Stimulated activated CD4-positive, alpha-beta T cell treated with anti-CD3 and anti-CD28 coated beads, Interleukin-12 subunit alpha, Interleukin-12 subunit beta, amount 100 ng/mL, for 24 hours (primary cell): ENCODE measurements around the gene FBN1.

Experiments
- DNase-seq, 2 experiments: peaks; one replicate each; pipeline ENCODE4 v3.0.0-alpha.2; 2020; ENCODE audit warnings: low read depth in 2 of 2

Gene FBN1

DNA sequence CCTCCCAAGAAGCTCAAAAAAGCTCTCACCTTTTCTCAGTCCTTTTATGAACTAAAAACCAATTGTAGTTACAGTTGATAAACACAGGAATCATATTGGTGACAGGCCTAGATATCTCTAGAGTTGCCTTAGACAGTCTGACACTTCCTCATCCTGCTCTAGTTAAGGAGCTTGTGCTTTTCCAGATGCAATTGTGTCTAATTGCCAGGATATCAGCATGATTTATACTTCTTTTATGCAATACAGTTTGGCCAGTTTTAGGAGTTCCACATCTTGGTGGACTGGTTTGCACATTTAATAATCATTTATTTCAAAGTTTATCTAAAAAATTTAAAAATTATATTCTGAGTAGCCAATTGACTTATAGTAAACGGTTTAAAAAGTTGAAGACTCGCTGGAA is 218.6 kb downstream of the FBN1 start:
- DNase-seq, result no peak

DNA sequence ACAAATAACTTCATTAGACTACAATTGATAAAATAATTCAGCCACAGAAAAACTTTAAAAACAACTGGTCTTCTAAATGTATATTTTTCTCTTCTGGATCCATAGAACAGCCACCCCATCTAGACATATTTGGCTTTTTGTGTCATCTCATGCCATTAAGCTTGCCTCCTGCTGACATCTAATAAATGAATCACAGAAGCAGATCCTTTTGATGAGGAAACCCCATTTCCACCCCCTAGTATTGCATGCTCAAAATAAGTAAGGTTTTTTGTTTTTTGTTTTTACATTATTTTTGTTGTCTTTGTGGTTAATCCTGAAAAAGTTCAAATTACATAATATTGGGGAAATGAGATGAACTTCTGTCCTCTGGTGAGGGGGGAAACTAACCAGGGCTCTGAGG is 219.5 kb downstream of the FBN1 start:
- DNase-seq, result no peak

DNA sequence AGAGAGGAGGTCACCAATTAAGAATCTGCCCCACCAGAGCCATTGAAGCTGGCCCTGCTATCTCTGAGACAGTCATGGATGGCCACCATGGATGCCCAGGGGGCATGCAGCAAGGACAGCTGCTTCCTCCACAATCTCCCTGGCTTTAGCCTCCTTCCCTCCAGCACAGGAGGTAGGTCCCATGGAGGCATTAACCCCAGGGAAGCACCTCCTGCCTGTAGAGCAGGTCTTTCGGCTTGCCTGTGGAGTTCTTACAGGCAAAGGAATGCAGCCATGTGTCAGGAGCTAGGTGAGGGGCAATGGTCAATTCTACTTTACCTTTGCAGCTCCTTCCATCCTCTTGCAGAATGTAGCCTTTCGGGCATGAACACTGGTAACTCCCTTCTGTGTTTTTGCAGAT is 220.5 kb downstream of the FBN1 start:
- no peak for DNase-seq

DNA sequence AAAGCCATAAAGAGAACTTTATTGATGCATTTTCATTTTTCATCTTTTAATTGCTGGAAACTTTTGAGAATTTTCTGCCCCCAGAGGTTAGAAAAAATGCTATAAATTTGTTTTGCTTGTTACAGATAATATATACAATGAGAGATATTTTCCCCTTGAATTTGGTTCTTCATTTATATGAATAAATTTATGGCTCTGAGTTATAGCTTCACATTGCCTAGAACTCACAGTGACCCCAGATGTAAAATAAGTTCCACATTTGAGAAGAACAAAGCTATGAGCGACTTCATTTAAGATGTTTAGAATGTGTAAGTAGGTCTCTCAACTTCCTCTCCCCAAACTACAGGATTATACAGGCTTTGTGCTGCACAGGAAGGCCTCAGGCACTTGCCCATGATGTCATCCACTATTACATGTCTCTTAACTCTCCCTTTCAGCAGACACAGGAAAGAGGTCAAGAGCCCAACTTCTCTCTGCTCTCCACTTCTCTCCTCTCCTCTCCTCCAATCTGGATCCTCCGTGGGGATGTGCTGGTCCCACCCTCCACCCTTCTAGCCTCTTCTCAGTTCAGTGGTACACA is 221.5 kb downstream of the FBN1 start:
- DNase-seq, result no peak

DNA sequence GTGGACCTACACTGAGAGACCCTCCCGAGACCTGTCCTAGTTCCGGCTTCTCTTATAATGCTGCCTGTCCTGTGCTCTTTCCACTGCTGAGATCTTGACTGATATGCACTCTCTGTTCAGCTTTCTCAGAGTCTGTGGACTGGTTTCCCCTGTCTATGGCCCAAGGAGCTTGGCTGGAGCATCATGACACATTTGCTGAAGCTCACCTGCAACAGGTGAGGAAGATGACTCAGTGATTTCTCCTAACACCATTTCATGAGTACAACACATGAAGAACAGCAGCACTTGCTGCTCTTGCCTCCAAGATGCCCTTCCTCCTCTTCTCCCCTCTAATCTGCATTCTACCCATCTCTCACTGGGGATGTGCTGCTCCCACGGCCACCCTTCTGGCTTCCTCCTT is 222.2 kb downstream of the FBN1 start:
- no peak for DNase-seq

DNA sequence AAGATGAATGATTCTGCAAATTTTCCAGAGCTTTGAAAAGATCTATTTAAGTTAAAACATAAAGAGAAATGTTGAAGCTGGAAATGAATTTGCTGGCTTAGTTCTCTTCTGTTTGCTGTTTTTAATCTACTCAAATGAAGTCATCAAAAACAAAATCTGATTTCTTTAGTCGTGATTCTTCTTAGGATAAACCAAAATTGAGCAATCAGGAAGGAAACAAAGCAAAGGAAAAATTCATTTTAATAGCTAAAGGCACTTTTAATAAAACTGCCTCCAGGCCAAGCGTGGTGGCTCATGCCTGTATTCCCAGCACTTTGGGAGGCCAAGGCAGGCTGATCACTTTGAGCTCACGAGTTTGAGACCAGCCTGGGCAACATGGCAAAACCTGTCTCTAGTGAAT is 223.1 kb downstream of the FBN1 start:
- DNase-seq, result no peak

DNA sequence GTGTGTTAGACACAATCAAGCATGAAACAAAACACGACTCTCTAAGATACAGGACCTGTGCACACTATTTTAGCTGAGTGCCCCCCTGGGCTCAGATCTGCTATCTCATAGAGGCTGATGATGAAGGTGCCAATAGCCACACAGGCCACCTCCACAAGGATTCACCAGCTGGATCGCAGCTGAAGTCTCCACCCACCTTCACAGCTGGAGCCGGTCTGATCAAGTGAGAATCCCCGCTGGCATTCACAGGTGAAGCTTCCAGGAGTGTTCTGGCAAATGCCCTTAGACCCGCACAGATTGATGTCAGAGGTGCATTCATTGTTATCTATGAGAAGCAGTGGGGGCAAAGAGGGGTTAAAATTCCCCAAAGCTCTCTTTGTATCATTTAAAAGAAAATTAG is 224.1 kb downstream of the FBN1 start:
- no peak for DNase-seq

DNA sequence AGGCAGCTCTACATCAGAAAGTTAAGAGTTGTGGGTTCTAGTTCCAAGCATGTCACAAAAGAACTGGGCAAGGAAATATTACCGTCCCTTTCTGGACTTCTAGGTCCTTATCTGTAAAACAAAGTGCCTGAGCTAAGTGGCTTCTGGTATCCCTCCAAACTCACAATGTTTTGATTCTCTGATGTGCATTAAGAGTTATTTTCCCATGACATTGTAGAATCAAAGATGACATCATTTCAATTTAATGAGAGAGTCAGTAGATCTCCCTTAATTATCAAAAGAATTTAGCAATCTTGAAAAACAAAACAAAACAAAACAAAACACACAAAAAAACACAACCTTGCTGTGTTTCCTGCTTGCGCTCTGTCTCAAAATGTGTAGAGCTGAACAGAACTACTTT is 225.6 kb downstream of the FBN1 start:
- no peak for DNase-seq

DNA sequence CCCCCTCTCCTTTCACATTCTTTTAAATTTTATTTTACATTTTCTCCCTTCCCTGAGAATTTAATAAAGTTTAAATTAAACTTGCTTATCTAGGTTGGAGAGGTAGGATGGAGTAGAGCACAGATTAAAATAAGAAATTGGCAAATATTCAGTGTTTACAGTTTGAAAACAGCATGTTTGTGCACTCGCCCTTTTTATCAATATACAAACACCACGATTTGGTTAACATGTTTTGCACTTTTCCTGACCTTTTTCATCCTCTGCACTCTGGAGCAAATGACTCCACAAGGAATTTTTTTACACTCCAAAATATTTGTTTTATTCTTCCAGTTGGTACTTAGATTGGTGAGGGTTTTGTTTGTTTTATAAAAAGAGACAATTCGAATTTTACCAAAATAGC is 227.2 kb downstream of the FBN1 start:
- no peak for DNase-seq

DNA sequence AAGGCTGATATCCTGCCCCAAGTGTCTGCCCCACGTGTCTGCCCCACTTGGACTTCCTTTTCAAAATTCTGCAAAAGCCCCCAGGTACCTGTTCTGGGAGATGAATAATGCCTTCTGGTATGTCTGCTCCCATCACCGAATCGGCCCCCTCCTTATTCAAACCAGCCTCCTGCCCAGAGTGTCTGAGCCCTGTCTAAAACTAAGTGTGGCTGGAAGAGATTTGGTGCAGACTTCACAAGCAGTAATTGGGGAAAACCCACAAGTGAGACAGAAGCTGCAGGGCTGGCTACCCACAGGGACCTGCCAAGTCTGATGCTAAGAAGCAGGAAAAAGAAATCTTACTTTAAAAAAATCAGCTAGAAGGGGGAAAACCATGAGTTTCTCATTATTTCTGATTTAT is 229.2 kb downstream of the FBN1 start:
- no peak for DNase-seq

DNA sequence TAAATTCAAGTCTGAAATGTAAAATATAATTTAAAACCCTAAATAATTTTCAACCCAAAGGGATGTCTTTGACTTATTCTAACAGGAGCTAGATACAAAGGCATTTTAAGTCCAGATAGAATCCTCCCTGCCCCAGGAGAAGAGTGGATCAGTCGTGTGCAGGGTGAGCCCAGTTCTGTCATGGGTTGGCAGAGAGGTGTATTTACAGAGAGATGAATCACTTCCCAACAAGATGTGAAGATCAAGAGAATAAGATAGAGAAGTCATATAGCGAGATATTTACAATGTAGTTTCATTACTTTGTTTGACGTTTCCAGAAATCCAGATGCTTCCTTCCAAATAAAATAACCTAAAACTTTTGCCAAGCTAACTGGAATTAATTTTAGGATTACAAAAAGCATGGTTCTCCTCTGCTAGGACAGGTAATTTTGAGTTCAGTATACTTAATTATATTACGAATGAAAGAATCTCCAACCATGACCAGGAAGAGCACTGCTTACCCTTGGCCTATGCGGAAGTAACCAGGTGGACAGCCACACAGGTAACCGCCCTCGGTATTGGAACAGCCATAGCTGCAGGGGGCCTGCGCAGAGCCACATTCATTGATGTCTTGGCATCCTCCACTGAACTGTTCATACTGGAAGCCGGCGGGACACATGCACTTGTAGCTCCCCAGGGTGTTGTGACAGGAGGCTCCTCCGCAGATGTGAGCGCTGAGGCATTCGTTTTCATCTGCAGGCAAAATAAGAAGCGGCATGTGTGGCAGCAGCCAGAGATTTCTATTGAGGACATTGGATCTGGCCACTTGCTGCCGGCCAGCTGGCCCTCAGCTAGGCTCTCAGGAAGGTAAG is 230.2 kb downstream of the FBN1 start:
- no peak for DNase-seq

DNA sequence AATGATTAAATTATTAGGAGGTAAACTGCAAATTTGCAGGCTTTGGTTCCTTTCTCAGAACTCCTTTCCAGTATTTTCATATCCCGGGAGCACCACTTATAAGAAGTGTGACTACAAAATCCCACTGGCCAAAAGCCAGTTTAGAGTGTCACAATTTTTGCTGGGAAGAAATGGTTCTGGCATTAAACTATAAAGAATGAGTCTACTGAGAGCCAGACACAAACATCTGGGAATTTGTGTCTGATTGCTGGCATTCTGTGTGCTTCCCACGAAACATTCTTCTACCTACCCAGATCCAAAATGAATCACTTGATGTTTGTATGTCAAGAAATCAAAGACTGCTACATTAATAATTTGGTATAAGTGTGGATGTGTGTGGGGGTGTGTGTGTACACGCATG is 231.5 kb downstream of the FBN1 start:
- DNase-seq, result no peak

DNA sequence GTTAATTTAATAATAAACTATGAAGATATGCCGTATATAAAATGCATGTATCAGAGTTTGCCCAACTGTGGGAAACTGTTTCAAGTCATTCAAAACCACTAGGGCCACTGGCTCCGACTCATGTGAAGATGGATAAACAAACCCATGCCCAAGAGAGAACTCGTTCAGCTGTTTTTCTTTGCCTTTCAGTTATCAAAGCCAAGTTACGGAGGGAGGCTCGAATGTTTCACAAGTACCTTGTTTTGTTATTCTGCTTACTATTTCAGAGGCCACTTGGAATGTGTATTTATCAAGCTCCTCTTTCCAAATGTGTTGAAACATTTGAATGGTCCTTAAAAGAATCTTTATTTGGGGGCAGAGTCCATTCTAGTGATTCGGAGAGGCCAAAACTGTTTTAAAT is 232.2 kb downstream of the FBN1 start:
- no peak for DNase-seq

DNA sequence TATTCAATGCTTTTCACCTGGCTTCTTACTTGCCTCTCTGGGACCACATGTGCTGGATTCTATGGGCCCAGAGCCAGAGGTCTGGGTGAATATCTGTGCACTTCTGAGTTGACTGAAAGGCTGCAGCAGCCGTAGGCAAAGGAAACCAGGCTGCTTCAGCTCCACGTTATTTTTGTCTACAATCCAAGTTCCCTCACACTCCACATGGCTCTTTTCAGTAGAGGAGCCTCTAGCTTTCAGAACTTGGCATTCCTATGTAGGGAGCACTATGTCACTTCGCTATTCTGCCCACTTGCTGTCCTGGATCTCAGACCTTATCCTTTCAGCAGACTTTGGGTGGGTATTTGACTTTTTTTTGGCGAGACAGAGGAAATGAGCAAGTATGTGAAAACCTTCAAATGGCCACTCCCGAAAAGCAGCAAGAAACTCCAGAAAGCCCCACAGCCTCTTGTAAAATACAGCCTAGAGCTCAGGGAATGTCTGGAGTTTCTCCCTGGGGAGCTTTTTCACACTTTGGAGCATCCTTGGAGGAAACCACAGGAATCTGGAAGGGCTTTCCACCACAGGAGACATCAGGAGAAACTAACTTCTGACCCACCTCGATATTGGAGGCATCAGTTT is 233.4 kb downstream of the FBN1 start:
- DNase-seq, result no peak

DNA sequence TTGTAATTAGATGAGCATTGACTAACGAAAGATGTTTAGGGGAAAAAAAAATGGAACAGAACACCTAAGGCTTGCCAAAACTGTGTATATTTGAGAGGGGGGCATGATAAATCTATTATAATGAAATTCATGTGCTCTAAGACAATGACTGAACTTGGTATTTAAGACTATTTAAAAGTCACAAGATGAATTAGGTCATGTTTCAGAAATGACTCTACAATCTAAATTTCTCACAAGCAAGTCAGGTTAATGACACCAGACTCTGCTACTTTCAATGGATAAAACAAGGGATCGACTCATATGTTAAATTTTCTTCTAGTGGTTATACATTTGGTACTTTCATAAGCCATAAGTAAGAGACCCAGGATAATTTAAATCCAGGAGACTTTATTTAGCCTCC is 235.9 kb downstream of the FBN1 start:
- DNase-seq, result no peak

DNA sequence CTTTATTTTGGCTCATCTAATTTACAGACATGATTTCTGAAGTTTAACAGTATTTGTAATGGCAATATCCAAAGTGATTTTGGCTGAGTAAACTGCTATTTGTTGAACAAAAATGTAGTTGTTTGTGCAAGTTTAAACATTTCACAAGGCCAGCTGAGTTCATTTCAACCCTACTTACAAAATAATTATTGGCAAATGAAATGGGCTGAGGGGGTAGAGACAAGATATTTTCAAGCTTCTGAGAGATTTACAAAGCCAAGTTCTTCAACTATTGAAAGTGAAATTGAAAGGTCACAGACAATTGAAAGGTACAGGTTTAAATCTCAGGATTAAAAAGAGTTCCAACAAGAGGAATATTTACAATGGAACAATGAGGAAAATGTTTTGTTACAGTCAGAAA is 237.2 kb downstream of the FBN1 start:
- no peak for DNase-seq

DNA sequence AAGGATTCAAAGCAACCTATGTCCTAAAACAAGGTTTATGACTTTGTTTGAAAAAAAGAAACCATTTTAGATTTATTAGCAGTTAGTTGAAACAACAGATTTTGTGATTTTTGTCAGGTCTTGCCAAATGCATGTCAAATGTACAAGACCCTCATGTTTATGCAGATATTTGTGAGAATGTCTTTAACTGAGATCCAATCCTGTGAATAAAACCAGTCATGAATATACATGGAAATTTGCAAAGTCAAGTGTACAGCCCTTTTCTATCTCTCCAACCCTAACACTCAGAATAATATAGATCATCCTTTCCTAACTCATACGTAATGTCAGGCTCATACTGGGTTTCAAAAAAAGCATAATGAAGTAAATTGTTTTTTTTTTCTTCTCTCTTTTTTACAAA is 237.9 kb downstream of the FBN1 start:
- no peak for DNase-seq

DNA sequence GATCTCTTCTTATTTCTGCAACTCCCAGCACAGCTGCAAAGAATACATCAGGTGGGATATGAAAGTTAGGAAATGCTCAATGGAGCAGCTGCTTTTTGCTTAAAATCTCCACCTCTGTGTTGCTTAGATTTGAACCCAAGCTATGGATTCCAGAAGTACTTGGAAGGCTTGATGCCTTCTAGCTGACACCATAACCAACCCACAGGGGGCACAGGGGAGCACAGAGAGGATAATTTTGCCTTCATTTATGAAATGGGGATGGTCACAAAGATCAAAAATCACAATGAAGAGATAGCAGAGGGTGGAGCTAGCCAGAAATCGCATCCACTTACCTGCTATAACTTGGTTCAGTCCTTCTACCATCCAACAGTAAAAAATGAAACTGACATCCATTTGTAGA is 238.6 kb downstream of the FBN1 start:
- DNase-seq, result no peak

DNA sequence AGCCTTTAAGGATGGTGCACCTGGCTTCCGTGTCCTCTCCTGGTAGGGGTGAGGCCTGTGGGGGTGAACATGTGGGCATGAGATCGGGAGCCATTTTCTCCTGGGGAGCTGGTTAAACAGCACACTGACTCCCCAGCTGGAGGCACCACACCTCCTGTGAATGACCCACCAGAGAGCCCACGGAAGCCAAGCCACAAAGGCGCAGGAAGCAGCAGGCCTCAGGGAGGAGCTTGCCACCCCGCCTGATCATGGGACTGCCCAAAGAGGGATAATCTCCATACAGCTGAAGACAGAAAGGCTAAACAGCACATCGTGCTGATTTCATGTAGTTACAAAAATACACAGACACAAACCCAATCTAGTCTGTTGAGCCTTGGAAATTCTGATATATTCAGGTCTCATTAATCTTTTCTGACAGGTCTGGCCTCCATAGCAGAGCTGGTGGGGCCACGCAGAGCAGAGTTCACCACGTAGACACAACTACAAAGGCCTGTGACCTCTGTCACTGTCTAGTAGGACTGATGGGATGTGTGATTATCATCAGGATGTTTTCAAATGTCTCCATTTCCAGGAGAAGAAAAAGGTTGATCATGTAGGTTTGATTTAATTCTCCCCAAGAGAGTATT is 239.1 kb downstream of the FBN1 start:
- no peak for DNase-seq

DNA sequence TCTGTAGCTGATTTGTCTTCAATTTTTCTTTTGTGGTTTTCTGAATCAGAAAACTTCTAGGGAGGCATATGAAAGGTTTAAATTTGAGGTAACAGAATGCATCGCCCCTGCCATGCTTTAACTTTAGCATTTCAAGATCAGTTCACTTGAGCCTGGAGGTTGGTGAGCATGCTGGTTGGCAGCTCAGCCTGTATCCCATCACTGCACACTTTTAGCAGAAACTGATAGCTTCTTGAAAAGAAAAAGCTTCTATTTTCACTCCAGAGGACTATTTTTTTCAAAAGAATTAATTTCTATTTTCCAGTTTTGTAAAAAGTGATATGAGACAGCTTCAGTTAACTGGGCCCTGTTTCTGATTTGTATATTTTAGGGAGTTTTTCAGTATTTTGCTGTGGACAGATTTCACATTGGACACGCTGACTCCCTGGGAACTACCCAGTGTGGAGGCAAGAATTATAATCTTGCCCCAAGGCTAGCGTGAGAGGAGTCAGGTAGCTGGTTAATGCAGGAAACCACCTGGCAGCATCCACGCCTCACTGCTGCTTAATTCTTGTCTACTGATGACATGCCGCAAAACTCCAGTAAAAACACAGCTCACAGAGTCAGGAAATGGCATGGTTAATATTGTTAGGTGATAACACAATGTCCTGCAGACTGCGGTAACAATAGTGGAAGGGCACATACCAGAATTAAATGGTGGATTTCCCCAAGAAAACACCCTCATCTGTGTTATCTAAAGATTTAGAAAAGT is 242.9 kb downstream of the FBN1 start:
- no peak for DNase-seq

DNA sequence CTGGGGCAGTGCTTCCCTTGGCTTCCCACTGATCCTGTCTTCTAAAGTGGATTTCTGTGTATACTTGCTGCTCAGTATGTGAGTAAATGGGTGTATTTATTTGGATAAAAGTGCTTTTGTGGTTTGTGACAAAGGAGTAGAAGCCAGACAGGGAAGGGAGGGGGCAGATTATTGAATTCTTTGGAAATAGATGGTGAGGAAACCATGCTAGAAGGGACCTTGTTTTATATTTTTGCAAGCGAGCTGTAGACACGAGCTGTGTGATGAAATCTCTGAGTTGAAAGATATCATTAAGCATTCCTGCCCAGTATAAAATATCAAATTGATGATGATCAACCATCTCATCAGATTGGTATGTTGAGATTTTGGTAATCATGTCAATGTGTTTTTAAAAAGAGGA is 245.4 kb downstream of the FBN1 start:
- no peak for DNase-seq

DNA sequence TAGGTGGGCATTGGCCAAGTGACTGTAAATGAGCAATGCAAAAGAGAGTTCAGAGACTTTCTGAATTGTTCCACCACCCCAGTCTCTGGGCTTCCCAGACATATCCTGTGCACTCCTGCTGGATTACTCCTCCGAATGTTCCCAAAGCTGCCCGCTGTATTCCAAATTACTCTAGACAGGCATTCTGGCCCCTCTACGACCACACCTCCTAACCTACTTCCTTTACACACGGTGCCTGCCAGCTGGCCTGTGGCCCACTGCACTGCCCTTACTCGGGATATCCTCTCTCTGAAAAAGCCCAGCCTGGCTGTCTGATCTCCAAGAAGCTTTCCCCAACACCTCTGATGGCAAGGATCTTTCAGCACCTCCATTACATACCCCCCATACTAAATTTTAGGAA is 247.7 kb downstream of the FBN1 start:
- DNase-seq, result no peak
